Panc1 (cell line): ENCODE results near the gene EYS.

Source experiments
- POLR2AphosphoS5 ChIP-seq: IDR thresholded peaks from 2 replicates; pipeline ENCODE4 v1.6.1; 2012; ENCODE audit warnings: mild to moderate bottlenecking, low read depth, low read length, moderate library complexity
- SIN3A ChIP-seq: IDR thresholded peaks from 2 replicates; pipeline ENCODE4 v1.6.1; 2012; ENCODE audit warnings: low read depth, mild to moderate bottlenecking, low read length, moderate library complexity, borderline replicate concordance; ENCODE audit not compliant: insufficient read depth
- TF ChIP-seq, protein P1 (sequence below): fragments of 450-650 bp; IDR thresholded peaks from 2 replicates; pipeline ENCODE4 v1.5.1; 2017; ENCODE audit warnings: mild to moderate bottlenecking
- TF ChIP-seq, protein P2 (sequence below), 2 experiments: IDR thresholded peaks; 2 replicates each; pipeline ENCODE4 v1.6.1; 2011 to 2012; ENCODE audit warnings: low read depth in 2 of 2, control low read depth in 1 of 2, low read length in 1 of 2, mild to moderate bottlenecking in 1 of 2, moderate library complexity in 1 of 2; ENCODE audit not compliant: insufficient read depth in 1 of 2

DNA sequence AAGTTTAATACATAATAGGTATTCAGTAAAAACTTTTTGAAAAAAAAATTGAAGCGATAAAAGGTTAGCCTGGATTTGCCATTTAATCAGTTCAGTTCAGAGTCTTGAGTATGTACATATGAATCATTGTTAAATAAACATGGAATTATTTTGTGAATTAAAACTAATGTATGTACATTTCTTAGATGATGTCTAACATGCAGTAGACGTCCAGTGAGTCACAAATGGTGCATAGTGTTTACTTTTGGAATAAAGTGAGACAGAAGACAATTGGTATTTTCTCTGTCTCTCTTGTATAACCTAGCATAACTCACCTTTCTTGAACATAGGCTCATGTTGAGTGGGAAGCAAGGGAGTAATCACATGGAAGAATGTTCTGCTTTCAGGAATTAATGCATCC is 83.5 kb downstream of the EYS start:
- TF ChIP-seq, protein P1, sequence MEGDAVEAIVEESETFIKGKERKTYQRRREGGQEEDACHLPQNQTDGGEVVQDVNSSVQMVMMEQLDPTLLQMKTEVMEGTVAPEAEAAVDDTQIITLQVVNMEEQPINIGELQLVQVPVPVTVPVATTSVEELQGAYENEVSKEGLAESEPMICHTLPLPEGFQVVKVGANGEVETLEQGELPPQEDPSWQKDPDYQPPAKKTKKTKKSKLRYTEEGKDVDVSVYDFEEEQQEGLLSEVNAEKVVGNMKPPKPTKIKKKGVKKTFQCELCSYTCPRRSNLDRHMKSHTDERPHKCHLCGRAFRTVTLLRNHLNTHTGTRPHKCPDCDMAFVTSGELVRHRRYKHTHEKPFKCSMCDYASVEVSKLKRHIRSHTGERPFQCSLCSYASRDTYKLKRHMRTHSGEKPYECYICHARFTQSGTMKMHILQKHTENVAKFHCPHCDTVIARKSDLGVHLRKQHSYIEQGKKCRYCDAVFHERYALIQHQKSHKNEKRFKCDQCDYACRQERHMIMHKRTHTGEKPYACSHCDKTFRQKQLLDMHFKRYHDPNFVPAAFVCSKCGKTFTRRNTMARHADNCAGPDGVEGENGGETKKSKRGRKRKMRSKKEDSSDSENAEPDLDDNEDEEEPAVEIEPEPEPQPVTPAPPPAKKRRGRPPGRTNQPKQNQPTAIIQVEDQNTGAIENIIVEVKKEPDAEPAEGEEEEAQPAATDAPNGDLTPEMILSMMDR: no peak
- TF ChIP-seq POLR2AphosphoS5 (no peak), SIN3A (no peak)
- TF ChIP-seq, protein P2, sequence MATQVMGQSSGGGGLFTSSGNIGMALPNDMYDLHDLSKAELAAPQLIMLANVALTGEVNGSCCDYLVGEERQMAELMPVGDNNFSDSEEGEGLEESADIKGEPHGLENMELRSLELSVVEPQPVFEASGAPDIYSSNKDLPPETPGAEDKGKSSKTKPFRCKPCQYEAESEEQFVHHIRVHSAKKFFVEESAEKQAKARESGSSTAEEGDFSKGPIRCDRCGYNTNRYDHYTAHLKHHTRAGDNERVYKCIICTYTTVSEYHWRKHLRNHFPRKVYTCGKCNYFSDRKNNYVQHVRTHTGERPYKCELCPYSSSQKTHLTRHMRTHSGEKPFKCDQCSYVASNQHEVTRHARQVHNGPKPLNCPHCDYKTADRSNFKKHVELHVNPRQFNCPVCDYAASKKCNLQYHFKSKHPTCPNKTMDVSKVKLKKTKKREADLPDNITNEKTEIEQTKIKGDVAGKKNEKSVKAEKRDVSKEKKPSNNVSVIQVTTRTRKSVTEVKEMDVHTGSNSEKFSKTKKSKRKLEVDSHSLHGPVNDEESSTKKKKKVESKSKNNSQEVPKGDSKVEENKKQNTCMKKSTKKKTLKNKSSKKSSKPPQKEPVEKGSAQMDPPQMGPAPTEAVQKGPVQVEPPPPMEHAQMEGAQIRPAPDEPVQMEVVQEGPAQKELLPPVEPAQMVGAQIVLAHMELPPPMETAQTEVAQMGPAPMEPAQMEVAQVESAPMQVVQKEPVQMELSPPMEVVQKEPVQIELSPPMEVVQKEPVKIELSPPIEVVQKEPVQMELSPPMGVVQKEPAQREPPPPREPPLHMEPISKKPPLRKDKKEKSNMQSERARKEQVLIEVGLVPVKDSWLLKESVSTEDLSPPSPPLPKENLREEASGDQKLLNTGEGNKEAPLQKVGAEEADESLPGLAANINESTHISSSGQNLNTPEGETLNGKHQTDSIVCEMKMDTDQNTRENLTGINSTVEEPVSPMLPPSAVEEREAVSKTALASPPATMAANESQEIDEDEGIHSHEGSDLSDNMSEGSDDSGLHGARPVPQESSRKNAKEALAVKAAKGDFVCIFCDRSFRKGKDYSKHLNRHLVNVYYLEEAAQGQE (IDR thresholded peaks at IDR 0.05; ENCODE audit: insufficient read depth in 1 of 2, low read depth in 2 of 2, low read length in 1 of 2): no peak
